SU-DHL-6 (cell line): ENCODE data around the gene RBMS1.

ENCODE experiments used
- H2AFZ ChIP-seq: fragments of 200-600 bp; sonication (generic); 2 replicates; pipeline ENCODE4 v1.6.1; 2014; ENCODE audit warnings: low read depth, mild to moderate bottlenecking, moderate library complexity, mixed read lengths, antibody characterized with exemption, low read length; ENCODE audit not compliant: severe bottlenecking
- H3F3A ChIP-seq: fragments of 200-600 bp; shearing (Covaris generic); 2 replicates; pipeline ENCODE4 v1.6.0; 2016; ENCODE audit warnings: antibody characterized with exemption, mild to moderate bottlenecking; ENCODE audit not compliant: insufficient read depth
- H3K27ac ChIP-seq: fragments of 200-600 bp; sonication (generic); 2 replicates; pipeline ENCODE4 v1.5.1; 2016; ENCODE audit warnings: low read depth, mild to moderate bottlenecking, low read length, moderate library complexity, mixed read lengths
- H3K27me3 ChIP-seq: fragments of 200-600 bp; sonication (generic), shearing (Covaris generic); 2 replicates; pipeline ENCODE4 v1.6.0; 2014; ENCODE audit warnings: mild to moderate bottlenecking, low read length
- H3K36me3 ChIP-seq: fragments of 200-600 bp; sonication (generic); 2 replicates; pipeline ENCODE4 v1.6.1; 2014; ENCODE audit warnings: mild to moderate bottlenecking, low read length, mixed read lengths
- H3K4me2 ChIP-seq: fragments of 300-600, 200-600 bp; shearing (Covaris generic), sonication (generic); 2 replicates; pipeline ENCODE4 v1.6.0; 2014; ENCODE audit warnings: low read length, low read depth, mild to moderate bottlenecking; ENCODE audit not compliant: poor library complexity, severe bottlenecking
- H3K4me3 ChIP-seq: fragments of 200-600 bp; sonication (generic); 2 replicates; pipeline ENCODE4 v1.5.1; 2014; ENCODE audit warnings: antibody characterized with exemption, low read length, mild to moderate bottlenecking, mixed read lengths; ENCODE audit not compliant: insufficient read depth, poor library complexity, severe bottlenecking
- H3K79me2 ChIP-seq: fragments of 200-600 bp; sonication (generic); 2 replicates; pipeline ENCODE4 v1.6.1; 2014; ENCODE audit warnings: mild to moderate bottlenecking, low read length, moderate library complexity; ENCODE audit not compliant: insufficient read depth
- H3K9ac ChIP-seq: fragments of 200-600 bp; sonication (generic); 2 replicates; pipeline ENCODE4 v1.7.0; 2014; ENCODE audit warnings: mild to moderate bottlenecking, low read length
- H3K9me2 ChIP-seq: fragments of 200-600 bp; sonication (generic); replicated peaks from 2 replicates; pipeline ENCODE4 v1.6.1; 2014; ENCODE audit warnings: low read length; ENCODE audit not compliant: insufficient read depth
- H3K9me3 ChIP-seq: fragments of 200-600 bp; sonication (generic); 2 replicates; pipeline ENCODE4 v1.6.1; 2014; ENCODE audit warnings: low read length, mixed read lengths; ENCODE audit not compliant: insufficient read depth
- H4K20me1 ChIP-seq: fragments of 200-600 bp; sonication (generic); 2 replicates; pipeline ENCODE4 v1.6.1; 2014; ENCODE audit warnings: low read depth, mild to moderate bottlenecking, antibody characterized with exemption, low read length, moderate library complexity, mixed read lengths
- EZH2phosphoT487 ChIP-seq: fragments of 200-600 bp; sonication (generic), shearing (Covaris generic); conservative IDR thresholded peaks from 2 replicates; pipeline ENCODE4 v1.6.1; 2018; ENCODE audit warnings: mild to moderate bottlenecking, antibody characterized with exemption, low read length, moderate library complexity, mixed read lengths
- TF ChIP-seq, protein P1 (sequence below): fragments of 200-600 bp; sonication (generic); IDR thresholded peaks from one replicate; pipeline ENCODE4 v1.5.1; 2017; ENCODE audit warnings: antibody characterized with exemption, mild to moderate bottlenecking, low read length, moderate library complexity; ENCODE audit not compliant: insufficient read depth, poor library complexity, severe bottlenecking

The RBMS1 gene

DNA sequence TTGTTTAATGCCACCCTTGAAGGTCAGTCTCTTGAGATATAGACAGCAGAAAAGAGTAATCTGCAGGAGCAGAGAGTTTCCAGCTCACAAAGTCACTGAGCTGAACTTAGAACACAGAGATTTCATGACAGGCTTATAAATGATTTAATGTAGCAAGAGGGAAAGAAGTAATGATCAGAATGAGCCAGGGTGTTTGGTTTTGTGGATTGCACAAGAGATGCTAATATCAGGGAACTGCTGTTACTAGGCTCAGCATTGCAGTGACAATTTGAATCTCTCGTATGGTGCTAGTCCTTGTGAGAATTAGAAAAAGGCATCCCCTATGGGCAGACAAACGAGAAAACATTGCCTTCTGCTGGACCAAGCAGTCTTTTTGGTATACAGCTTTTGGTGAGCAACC lies 231.9 kb downstream of the RBMS1 start:
- H3K4me2 ChIP-seq, result no peak overlapping the region
- no peaks in the 10 kb centered on the region for H3K9me3 ChIP-seq
- no peak overlapping the region for H3K27ac ChIP-seq
- no peak overlapping the region for H2AFZ ChIP-seq
- H3F3A ChIP-seq, result no peaks in the 10 kb centered on the region
- no peaks in the 10 kb centered on the region for H3K27me3 ChIP-seq
- H3K79me2 ChIP-seq, result no peaks in the 10 kb centered on the region
- no peak for TF ChIP-seq EZH2phosphoT487
- H4K20me1 ChIP-seq, result no peaks in the 10 kb centered on the region
- no peak overlapping the region for H3K9ac ChIP-seq
- H3K36me3 ChIP-seq, result no peaks in the 10 kb centered on the region
- no peak overlapping the region for H3K4me3 ChIP-seq
- H3K9me2 ChIP-seq, result no peaks in the 10 kb centered on the region

DNA sequence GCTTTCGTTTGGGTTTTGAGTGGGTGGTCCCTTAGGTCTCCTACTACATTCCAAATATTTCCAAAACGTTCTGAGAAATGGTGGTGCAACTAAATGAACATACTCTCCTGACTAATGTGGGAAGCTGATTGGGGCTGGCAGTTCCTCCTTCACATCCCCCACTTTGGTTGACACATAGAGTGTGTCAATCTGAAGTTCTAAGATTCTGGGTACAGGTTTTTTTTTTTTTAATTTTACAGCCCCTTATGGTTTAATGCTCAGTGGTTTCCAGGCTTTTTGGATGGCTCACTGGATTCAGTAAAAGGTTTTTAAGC lies 235.2 kb downstream of the RBMS1 start:
- H3K79me2 ChIP-seq, result no peaks in the 10 kb centered on the region
- H3K9me2 ChIP-seq, result no peaks in the 10 kb centered on the region
- no peaks in the 10 kb centered on the region for H3K27me3 ChIP-seq
- no peak for TF ChIP-seq EZH2phosphoT487
- TF ChIP-seq, protein P1, sequence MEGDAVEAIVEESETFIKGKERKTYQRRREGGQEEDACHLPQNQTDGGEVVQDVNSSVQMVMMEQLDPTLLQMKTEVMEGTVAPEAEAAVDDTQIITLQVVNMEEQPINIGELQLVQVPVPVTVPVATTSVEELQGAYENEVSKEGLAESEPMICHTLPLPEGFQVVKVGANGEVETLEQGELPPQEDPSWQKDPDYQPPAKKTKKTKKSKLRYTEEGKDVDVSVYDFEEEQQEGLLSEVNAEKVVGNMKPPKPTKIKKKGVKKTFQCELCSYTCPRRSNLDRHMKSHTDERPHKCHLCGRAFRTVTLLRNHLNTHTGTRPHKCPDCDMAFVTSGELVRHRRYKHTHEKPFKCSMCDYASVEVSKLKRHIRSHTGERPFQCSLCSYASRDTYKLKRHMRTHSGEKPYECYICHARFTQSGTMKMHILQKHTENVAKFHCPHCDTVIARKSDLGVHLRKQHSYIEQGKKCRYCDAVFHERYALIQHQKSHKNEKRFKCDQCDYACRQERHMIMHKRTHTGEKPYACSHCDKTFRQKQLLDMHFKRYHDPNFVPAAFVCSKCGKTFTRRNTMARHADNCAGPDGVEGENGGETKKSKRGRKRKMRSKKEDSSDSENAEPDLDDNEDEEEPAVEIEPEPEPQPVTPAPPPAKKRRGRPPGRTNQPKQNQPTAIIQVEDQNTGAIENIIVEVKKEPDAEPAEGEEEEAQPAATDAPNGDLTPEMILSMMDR, result no peak
- H3F3A ChIP-seq, result no peaks in the 10 kb centered on the region
- H4K20me1 ChIP-seq, result no peaks in the 10 kb centered on the region
- H3K9me3 ChIP-seq, result no peaks in the 10 kb centered on the region
- no peak overlapping the region for H2AFZ ChIP-seq
- H3K9ac ChIP-seq, result no peak overlapping the region
- H3K27ac ChIP-seq, result no peak overlapping the region
- no peak overlapping the region for H3K4me3 ChIP-seq
- H3K4me2 ChIP-seq, result no peak overlapping the region
- H3K36me3 ChIP-seq, result no peaks in the 10 kb centered on the region

DNA sequence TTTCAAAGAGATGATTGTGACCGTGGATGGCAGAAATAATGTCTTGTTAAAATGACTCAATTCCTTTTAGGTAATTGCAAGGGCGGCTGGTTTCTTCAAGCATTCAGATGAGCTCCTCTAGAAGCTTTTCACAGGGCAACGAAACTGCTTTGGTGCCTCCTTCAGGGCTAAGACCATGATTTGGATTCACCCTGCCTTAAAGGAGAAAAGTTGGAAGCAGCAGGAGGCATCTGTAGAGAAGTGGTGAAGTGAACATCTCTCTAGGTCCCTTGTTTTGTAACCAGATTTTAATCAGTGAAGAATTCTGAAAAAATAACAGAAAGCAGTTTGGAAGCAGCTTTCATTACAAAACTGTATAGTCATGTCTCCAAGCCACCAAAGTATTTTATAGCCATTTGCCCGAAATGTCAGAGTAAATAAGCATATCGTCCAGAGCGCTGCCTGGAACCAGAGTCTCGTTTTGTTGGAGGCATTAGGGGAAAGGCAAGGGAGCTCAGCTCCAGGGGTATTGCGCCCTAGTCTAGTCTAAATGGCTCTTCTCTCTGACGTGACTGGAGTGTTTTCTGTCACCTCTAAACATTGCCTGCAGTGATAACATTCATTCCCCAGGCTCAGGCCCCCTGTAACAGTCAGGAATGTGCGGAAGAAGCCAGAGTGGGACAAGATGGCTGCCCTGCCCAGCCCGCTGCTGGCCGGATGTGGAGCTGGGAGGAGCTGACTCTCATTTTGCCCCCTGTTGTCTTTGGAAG lies 235.7 kb downstream of the RBMS1 start:
- Histone ChIP-seq H3K4me2 (no peak overlapping the region), H3K9me3 (no peaks in the 10 kb centered on the region), H3K27me3 (no peaks in the 10 kb centered on the region), H3K4me3 (no peak overlapping the region), H2AFZ (no peak overlapping the region), H3K9me2 (no peaks in the 10 kb centered on the region), H3K9ac (no peak overlapping the region), H3K27ac (no peak overlapping the region), H3K36me3 (no peaks in the 10 kb centered on the region), H3F3A (no peaks in the 10 kb centered on the region), H4K20me1 (no peaks in the 10 kb centered on the region), H3K79me2 (no peaks in the 10 kb centered on the region)
- TF ChIP-seq, protein P1, result no peak
- TF ChIP-seq EZH2phosphoT487, result no peak

DNA sequence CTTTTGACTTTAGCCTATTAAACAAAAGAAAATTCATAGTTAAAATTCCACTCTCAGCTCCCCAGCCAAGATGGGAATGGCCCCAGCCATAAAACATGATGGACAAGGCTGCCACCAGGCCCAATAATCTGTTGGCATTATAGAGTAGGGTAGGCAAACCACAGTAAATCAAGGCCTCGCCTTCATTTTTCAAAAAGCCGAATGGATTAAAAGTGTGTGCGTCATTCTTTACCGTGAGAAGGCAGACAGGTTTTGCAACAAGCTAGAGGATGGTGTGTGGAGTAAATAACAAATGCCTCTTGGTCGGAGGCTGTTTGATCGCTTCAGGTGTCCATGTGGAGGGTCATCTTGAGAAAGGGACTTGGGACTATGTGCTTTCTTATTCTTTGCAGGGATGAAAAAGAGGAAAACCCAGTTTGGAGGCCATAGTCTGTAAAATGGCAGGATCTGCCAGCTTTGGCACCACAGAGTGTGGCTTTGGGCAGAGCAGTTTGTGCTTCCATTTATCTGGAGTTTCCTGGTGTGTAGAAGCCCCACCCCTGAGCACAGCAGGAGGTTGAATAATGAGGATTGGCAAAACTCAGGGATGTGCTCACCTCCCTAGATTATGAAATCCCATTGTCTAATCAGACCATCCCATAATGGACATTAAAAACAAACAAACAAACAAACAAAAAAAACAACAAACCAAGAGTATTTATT lies 236.4 kb downstream of the RBMS1 start:
- no peak overlapping the region for H3K4me3 ChIP-seq
- no peak overlapping the region for H3K4me2 ChIP-seq
- H3K27me3 ChIP-seq, result no peaks in the 10 kb centered on the region
- no peak overlapping the region for H3K9ac ChIP-seq
- no peak for TF ChIP-seq EZH2phosphoT487
- TF ChIP-seq, protein P1, result no peak
- no peak overlapping the region for H2AFZ ChIP-seq
- H3K36me3 ChIP-seq, result no peaks in the 10 kb centered on the region
- H3K79me2 ChIP-seq, result no peaks in the 10 kb centered on the region
- H3K9me2 ChIP-seq, result no peaks in the 10 kb centered on the region
- H3K9me3 ChIP-seq, result no peaks in the 10 kb centered on the region
- no peaks in the 10 kb centered on the region for H4K20me1 ChIP-seq
- no peak overlapping the region for H3K27ac ChIP-seq
- H3F3A ChIP-seq, result no peaks in the 10 kb centered on the region
